Mesenchymal stem cell (in vitro differentiated cells and primary cell): ENCODE data around the gene CMSS1.

Source experiments
- DNase-seq: peaks from one replicate; pipeline ENCODE4 v3.0.0-alpha.2; 2013
- H2AFZ ChIP-seq: one replicate; pipeline ENCODE4 v1.6.1; 2013; ENCODE audit warnings: low read depth, mild to moderate bottlenecking, control low read depth, inconsistent platforms, low read length, moderate library complexity
- H2AK5ac ChIP-seq: 2 replicates; pipeline ENCODE4 v1.6.1; 2013; ENCODE audit warnings: low read length, moderate library complexity, mild to moderate bottlenecking, inconsistent platforms; ENCODE audit not compliant: severe bottlenecking
- H2BK120ac ChIP-seq: one replicate; pipeline ENCODE4 v1.6.1; 2013; ENCODE audit warnings: low read depth, mild to moderate bottlenecking, inconsistent platforms, low read length, moderate library complexity
- H2BK12ac ChIP-seq, 2 experiments: one replicate each; pipeline ENCODE4 v1.6.1; 2013; ENCODE audit warnings: inconsistent platforms in 2 of 2, low read length in 2 of 2, mild to moderate bottlenecking in 2 of 2, moderate library complexity in 2 of 2, control low read depth in 1 of 2
- H2BK15ac ChIP-seq: one replicate; pipeline ENCODE4 v1.6.1; 2013; ENCODE audit warnings: mild to moderate bottlenecking, low read depth, inconsistent platforms; ENCODE audit not compliant: poor library complexity, severe bottlenecking
- H2BK5ac ChIP-seq: 2 replicates; pipeline ENCODE4 v1.6.1; 2013; ENCODE audit warnings: low read depth, mild to moderate bottlenecking, low read length, control low read depth, inconsistent platforms; ENCODE audit not compliant: poor library complexity, severe bottlenecking
- H3K14ac ChIP-seq, 2 experiments: one replicate each; pipeline ENCODE4 v1.6.1; 2013; ENCODE audit warnings: inconsistent platforms in 2 of 2, low read length in 2 of 2, control low read depth in 1 of 2, mild to moderate bottlenecking in 1 of 2, moderate library complexity in 1 of 2
- H3K18ac ChIP-seq, 2 experiments: one replicate each; pipeline ENCODE4 v1.6.1; 2013; ENCODE audit warnings: inconsistent platforms in 2 of 2, low read length in 2 of 2, control low read depth in 1 of 2, low read depth in 1 of 2, mild to moderate bottlenecking in 1 of 2
- H3K23ac ChIP-seq, 2 experiments: one replicate each; pipeline ENCODE4 v1.6.1; 2013; ENCODE audit warnings: inconsistent platforms in 2 of 2, low read length in 2 of 2, mild to moderate bottlenecking in 2 of 2, moderate library complexity in 2 of 2, control low read depth in 1 of 2
- H3K27ac ChIP-seq: 2 replicates; pipeline ENCODE4 v1.5.1; 2013; ENCODE audit warnings: mild to moderate bottlenecking, moderate library complexity, low read length, control low read depth, inconsistent platforms; ENCODE audit not compliant: poor library complexity, severe bottlenecking
- H3K27me3 ChIP-seq, 2 experiments: 2 replicates each; pipeline versions ENCODE4 v1.6.1 to v1.7.0; 2013; ENCODE audit warnings: low read length in 2 of 2, mild to moderate bottlenecking in 2 of 2, moderate library complexity in 2 of 2, control low read depth in 1 of 2, inconsistent platforms in 1 of 2; ENCODE audit not compliant: control insufficient read depth in 1 of 2, insufficient read depth in 1 of 2
- H3K36me3 ChIP-seq, 2 experiments: 2 replicates each; pipeline versions ENCODE4 v1.6.1 to v1.7.0; 2013; ENCODE audit warnings: low read length in 2 of 2, control low read depth in 1 of 2, inconsistent platforms in 1 of 2, low read depth in 1 of 2, mild to moderate bottlenecking in 1 of 2; ENCODE audit not compliant: insufficient read depth in 2 of 2, control insufficient read depth in 1 of 2
- H3K4ac ChIP-seq, 2 experiments: one replicate each; pipeline ENCODE4 v1.6.1; 2013; ENCODE audit warnings: inconsistent platforms in 2 of 2, low read length in 2 of 2, mild to moderate bottlenecking in 2 of 2, moderate library complexity in 2 of 2, control low read depth in 1 of 2, low read depth in 1 of 2
- H3K4me1 ChIP-seq: 2 replicates; pipeline ENCODE4 v1.6.1; 2013; ENCODE audit warnings: low read depth, low read length, control low read depth; ENCODE audit not compliant: control insufficient read depth, insufficient read depth
- H3K4me2 ChIP-seq: 2 replicates; pipeline ENCODE4 v1.6.1; 2013; ENCODE audit warnings: low read length, mild to moderate bottlenecking, inconsistent platforms; ENCODE audit not compliant: poor library complexity, severe bottlenecking
- H3K4me3 ChIP-seq, 2 experiments: 2 replicates each; pipeline versions ENCODE4 v1.5.1 to v1.7.0; 2013; ENCODE audit warnings: low read length in 2 of 2, mild to moderate bottlenecking in 2 of 2, control low read depth in 1 of 2, low read depth in 1 of 2; ENCODE audit not compliant: insufficient read depth in 1 of 2
- H3K79me1 ChIP-seq: replicated peaks from 2 replicates; pipeline ENCODE4 v1.6.1; 2013; ENCODE audit warnings: mild to moderate bottlenecking, control low read depth, low read length, inconsistent platforms; ENCODE audit not compliant: poor library complexity, severe bottlenecking
- H3K9ac ChIP-seq: 2 replicates; pipeline ENCODE4 v1.7.0; 2013; ENCODE audit warnings: mild to moderate bottlenecking, low read length, moderate library complexity
- H3K9me3 ChIP-seq: 2 replicates; pipeline ENCODE4 v1.7.0; 2013; ENCODE audit warnings: mild to moderate bottlenecking, low read length; ENCODE audit not compliant: control insufficient read depth
- H4K8ac ChIP-seq: one replicate; pipeline ENCODE4 v1.6.1; 2013; ENCODE audit warnings: inconsistent platforms, mild to moderate bottlenecking, low read length, moderate library complexity
- H4K91ac ChIP-seq: one replicate; pipeline ENCODE4 v1.6.1; 2013; ENCODE audit warnings: mild to moderate bottlenecking, low read length, inconsistent platforms
- WGBS: methylation state at CpG from one replicate; pipeline ENCODE4 v1.1.7; 2013; ENCODE audit warnings: mixed read lengths; 5-methylcytosine and 5-hydroxymethylcytosine counted together

CMSS1 gene

DNA sequence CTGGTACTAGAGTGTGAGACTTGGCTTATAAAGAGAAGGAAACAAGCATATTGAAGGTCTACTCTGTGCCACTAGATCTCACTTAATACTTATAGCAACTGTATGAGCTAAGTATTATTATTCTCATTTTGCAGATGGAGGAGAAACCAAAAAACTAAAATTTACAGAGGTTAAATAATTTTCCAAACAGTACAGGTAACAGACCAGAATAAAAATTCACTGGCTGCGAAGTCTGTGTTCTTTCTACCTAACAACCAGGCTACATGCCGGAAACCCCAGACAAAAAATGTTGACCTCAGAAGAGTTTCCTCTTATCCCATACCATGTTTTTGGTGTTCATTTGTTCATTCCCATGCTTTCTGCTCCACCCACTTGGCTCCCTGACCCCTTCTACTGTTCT is 46.6 kb downstream of the CMSS1 start:
- Histone ChIP-seq H3K4me1 (peaks cover 10% of the 10 kb centered on the region), H3K27ac (no peak overlapping the region), H2AK5ac (no peak overlapping the region), H3K4me2 (no peak overlapping the region), H2BK120ac (no peak overlapping the region), H3K18ac (peak overlapping the region in 1 of 2 experiments; percentile 52), H2BK15ac (no peak overlapping the region), H3K9ac (no peak overlapping the region), H3K23ac (no peak overlapping the region), H2BK5ac (no peak overlapping the region), H4K8ac (no peak overlapping the region), H3K9me3 (no peaks in the 10 kb centered on the region), H2AFZ (no peak overlapping the region), H3K14ac (no peak overlapping the region), H4K91ac (no peak overlapping the region), H3K4ac (no peak overlapping the region), H3K27me3 (no peaks in the 10 kb centered on the region), H2BK12ac (no peak overlapping the region), H3K79me1 (peaks cover 4% of the 10 kb centered on the region), H3K4me3 (no peak overlapping the region), H3K36me3 (peaks cover 13 to 67% of the 10 kb centered on the region in 2 experiments)
- no peak for DNase-seq
- 100% methylated on average over 2 of the region's 2 CpGs for WGBS

DNA sequence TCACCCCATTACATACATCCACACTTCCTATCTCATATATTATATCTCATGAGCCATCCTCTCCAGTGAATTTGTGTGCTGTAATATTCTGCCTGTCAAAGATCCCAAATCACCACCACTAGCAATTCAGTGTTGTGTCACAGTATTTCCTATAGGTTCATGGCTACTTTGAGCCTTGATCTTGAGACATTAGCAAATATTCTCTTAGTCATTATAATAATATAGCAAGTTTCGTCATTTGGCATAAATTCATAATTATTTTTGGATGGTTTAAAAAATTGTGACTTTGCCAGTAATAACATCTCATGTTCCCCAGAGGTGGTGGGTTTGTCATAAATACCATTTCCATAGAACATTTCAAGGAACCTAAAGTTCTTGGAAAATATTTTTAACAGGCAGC is 47.7 kb downstream of the CMSS1 start:
- no peak overlapping the region for H3K9ac ChIP-seq
- no peak overlapping the region for H2BK15ac ChIP-seq
- H3K14ac ChIP-seq: no peak overlapping the region
- no peaks in the 10 kb centered on the region for H3K9me3 ChIP-seq
- no peak overlapping the region for H3K4me2 ChIP-seq
- no peak overlapping the region for H3K27ac ChIP-seq
- peaks cover 10% of the 10 kb centered on the region for H3K4me1 ChIP-seq
- no peak overlapping the region for H3K4ac ChIP-seq
- H2BK120ac ChIP-seq: no peak overlapping the region
- H4K91ac ChIP-seq: no peak overlapping the region
- no peak overlapping the region for H3K23ac ChIP-seq
- no peak overlapping the region for H3K18ac ChIP-seq
- H3K36me3 ChIP-seq: peaks cover 14 to 74% of the 10 kb centered on the region in 2 experiments
- no peaks in the 10 kb centered on the region for H3K27me3 ChIP-seq
- H2BK5ac ChIP-seq: no peak overlapping the region
- peaks cover 4% of the 10 kb centered on the region for H3K79me1 ChIP-seq
- H3K4me3 ChIP-seq: no peak overlapping the region
- no peak overlapping the region for H2AK5ac ChIP-seq
- no CpG with 5 or more reads among the region's 1 CpG for WGBS
- no peak overlapping the region for H4K8ac ChIP-seq
- no peak overlapping the region for H2BK12ac ChIP-seq
- no peak overlapping the region for H2AFZ ChIP-seq
- no peak for DNase-seq

DNA sequence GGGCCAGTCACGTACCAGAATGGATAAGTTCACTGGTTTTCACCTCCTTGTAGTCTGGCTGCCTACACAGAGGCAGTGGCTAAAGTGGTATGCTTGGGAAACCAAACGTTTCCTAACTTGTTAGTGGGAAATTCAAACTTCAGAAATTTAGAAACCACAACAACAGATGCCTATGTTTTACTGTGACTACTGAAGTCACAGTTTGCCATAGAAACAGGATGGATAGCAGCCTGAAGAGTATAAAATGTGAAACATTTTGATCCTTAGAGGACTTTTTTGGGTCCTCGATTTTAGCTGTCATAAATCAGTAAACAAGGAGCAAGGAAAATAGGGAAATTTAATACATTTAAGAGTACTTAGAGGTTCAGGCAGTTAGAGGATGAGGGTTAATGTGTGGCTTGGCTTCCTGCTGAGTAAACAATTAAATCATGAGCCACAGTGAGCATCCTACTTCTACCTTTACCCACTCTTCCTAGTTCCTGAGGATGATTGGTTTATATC is 48.6 kb downstream of the CMSS1 start:
- Histone ChIP-seq H2AK5ac (no peak overlapping the region), H3K79me1 (peaks cover 4% of the 10 kb centered on the region), H4K8ac (no peak overlapping the region), H3K4me1 (peaks cover 7% of the 10 kb centered on the region), H3K9ac (peak overlapping the region; percentile 56), H3K4me2 (no peak overlapping the region), H3K18ac (no peak overlapping the region), H3K4me3 (no peak overlapping the region), H3K23ac (no peak overlapping the region), H2BK12ac (no peak overlapping the region), H3K27ac (peak overlapping the region; percentile 44), H3K27me3 (no peaks in the 10 kb centered on the region), H2BK5ac (no peak overlapping the region), H3K4ac (no peak overlapping the region), H2AFZ (no peak overlapping the region), H3K36me3 (peaks cover 15 to 74% of the 10 kb centered on the region in 2 experiments), H3K14ac (no peak overlapping the region), H2BK120ac (no peak overlapping the region), H3K9me3 (no peaks in the 10 kb centered on the region), H4K91ac (no peak overlapping the region), H2BK15ac (no peak overlapping the region)
- WGBS: 87% methylated on average over 2 of the region's 3 CpGs
- DNase-seq: peak; percentile 79

DNA sequence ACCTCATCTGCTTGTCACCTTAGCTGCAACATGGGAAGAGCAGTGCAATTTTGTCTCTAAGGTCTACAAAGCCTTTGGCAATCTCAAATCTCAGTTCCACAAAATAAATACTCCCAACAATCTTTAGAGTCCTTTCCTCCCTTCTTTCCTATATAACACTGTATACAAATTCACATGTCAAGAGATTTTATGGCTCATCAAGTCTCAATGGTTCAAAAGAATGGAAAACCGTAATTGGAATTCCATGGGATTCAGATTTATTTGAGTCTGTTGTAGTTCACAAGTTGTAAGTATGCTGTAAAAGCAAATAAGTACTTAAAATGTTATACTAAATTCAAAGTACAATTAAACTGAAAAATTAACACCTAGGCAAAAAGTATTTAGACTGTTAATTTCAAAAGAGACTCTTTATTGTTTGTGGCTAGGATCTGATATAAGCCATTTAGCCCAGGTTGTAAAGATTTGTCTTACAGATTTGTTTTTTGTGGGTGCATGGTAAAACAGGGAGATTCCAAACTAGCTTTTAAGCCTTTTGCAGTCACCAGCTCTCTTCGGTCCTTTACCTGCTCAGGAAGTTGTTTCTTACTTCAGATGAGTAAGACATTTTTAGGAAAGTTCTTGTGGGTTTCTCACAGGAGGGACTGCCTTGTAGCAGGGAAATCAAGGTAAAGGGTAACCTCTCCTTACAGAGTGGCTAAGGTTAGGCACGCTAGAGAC is 50.1 kb downstream of the CMSS1 start:
- Histone ChIP-seq H3K4me3 (no peak overlapping the region), H4K91ac (no peak overlapping the region), H3K9ac (no peak overlapping the region), H2BK12ac (no peak overlapping the region), H2BK15ac (no peak overlapping the region), H3K27me3 (no peaks in the 10 kb centered on the region), H3K4me2 (no peak overlapping the region), H2BK5ac (no peak overlapping the region), H2BK120ac (no peak overlapping the region), H3K27ac (peak overlapping the region; percentile 9), H3K23ac (no peak overlapping the region), H3K36me3 (peaks cover 12 to 64% of the 10 kb centered on the region in 2 experiments), H3K79me1 (peaks cover 4% of the 10 kb centered on the region), H2AK5ac (no peak overlapping the region), H3K4me1 (peaks cover 10% of the 10 kb centered on the region), H2AFZ (no peak overlapping the region), H4K8ac (no peak overlapping the region), H3K4ac (no peak overlapping the region), H3K9me3 (no peaks in the 10 kb centered on the region), H3K18ac (no peak overlapping the region), H3K14ac (no peak overlapping the region)
- DNase-seq: no peak
- 85% methylated on average over 2 of the region's 3 CpGs for WGBS
